ENCODE data around the gene MYMX.

MYMX gene

GRCh38 chr6:44250718-44251123 is 34.0 kb downstream of the MYMX start:
- DNase-seq (ENCODE audit: low read depth): no peak

- no peak for DNase-seq (ENCODE audit: low read depth)
Observed at GRCh38 chr6:44251576-44252524, 35.1 kb downstream of the MYMX start.

GRCh38 chr6:44253307-44254101 is 36.8 kb downstream of the MYMX start:
- no peak for DNase-seq (ENCODE audit: low read depth)

- no peak for DNase-seq (ENCODE audit: low read depth)
Observed at GRCh38 chr6:44254191-44255104, 37.7 kb downstream of the MYMX start.

- DNase-seq (ENCODE audit: low read depth): no peak
Observed at GRCh38 chr6:44255105-44255808, 38.5 kb downstream of the MYMX start.

GRCh38 chr6:44255871-44256774 is 39.4 kb downstream of the MYMX start:
- DNase-seq (ENCODE audit: low read depth): no peak

GRCh38 chr6:44256775-44257024 is 40.0 kb downstream of the MYMX start:
- DNase-seq (ENCODE audit: low read depth): no peak

- DNase-seq (ENCODE audit: low read depth): no peak
Observed at GRCh38 chr6:44257025-44257752, 40.5 kb downstream of the MYMX start, which contains the start of gene SLC35B2. Gene SLC35B2 (minus strand): TSS chr6:44257528. CDS start chr6:44257410, 118 bp downstream.

GRCh38 chr6:44257753-44258324 is 41.1 kb downstream of the MYMX start:
- DNase-seq (ENCODE audit: low read depth): no peak

- DNase-seq (ENCODE audit: low read depth): no peak
Observed at GRCh38 chr6:44258325-44258863, 41.7 kb downstream of the MYMX start.

- DNase-seq (ENCODE audit: low read depth): no peak
Observed at GRCh38 chr6:44258921-44259320, 42.2 kb downstream of the MYMX start.

GRCh38 chr6:44260011-44260410 is 43.3 kb downstream of the MYMX start:
- no peak for DNase-seq (ENCODE audit: low read depth)

GRCh38 chr6:44260451-44261297 is 43.9 kb downstream of the MYMX start:
- DNase-seq (ENCODE audit: low read depth): no peak

GRCh38 chr6:44261581-44261980 is 44.9 kb downstream of the MYMX start:
- no peak for DNase-seq (ENCODE audit: low read depth)

GRCh38 chr6:44262467-44263353 is 46.0 kb downstream of the MYMX start:
- DNase-seq (ENCODE audit: low read depth): no peak

GRCh38 chr6:44263354-44264100 is 46.8 kb downstream of the MYMX start:
- DNase-seq (ENCODE audit: low read depth): no peak
